HepG2 (cell line): ENCODE data around the gene ZNF77. TPM values are rescaled to one million over a fixed set of nuclear protein-coding genes. Genes with fewer than 3 reads are reported as not detected.

Experiments used
- DNMT1 ChIP-seq: sonication (generic); formaldehyde crosslinking; IDR thresholded peaks from 2 replicates; pipeline ENCODE4 v1.5.1; 2020; ENCODE audit warnings: mild to moderate bottlenecking, missing genetic modification reagents
- FOXO4 ChIP-seq: sonication (generic); formaldehyde crosslinking; conservative IDR thresholded peaks from 2 replicates; pipeline ENCODE4 v1.8.1; 2023; ENCODE audit warnings: missing genetic modification reagents
- HDAC2 ChIP-seq: sonication (generic); formaldehyde crosslinking; IDR thresholded peaks from 2 replicates; pipeline ENCODE4 v1.4.0; 2020; ENCODE audit warnings: missing genetic modification reagents
- HOXD1 ChIP-seq: sonication (generic); formaldehyde crosslinking; IDR thresholded peaks from 2 replicates; pipeline ENCODE4 v1.5.0; 2020; ENCODE audit warnings: missing genetic modification reagents
- JUN ChIP-seq: sonication (generic); formaldehyde crosslinking; IDR thresholded peaks from 2 replicates; pipeline ENCODE4 v1.4.0; 2020; ENCODE audit warnings: mild to moderate bottlenecking, missing genetic modification reagents
- KDM6A ChIP-seq: IDR thresholded peaks from 2 replicates; pipeline ENCODE4 v1.6.1; 2016; ENCODE audit warnings: low read depth
- KLF12 ChIP-seq: sonication (generic); formaldehyde crosslinking; IDR thresholded peaks from 2 replicates; pipeline ENCODE4 v1.4.0; 2020; ENCODE audit warnings: missing genetic modification reagents, borderline replicate concordance
- RNF2 ChIP-seq: fragments of 450-650 bp; conservative IDR thresholded peaks from 2 replicates; pipeline ENCODE4 v1.6.1; 2016; ENCODE audit warnings: low read depth
- SP5 ChIP-seq: IDR thresholded peaks from 2 replicates; pipeline ENCODE4 v1.6.1; 2016; ENCODE audit warnings: low read depth, borderline replicate concordance
- TBL1XR1 ChIP-seq: fragments of 150-350 bp; IDR thresholded peaks from 2 replicates; pipeline ENCODE4 v1.6.1; 2014; ENCODE audit warnings: borderline replicate concordance, low read length; ENCODE audit not compliant: partially characterized antibody
- TBP ChIP-seq: sonication (generic); formaldehyde crosslinking; IDR thresholded peaks from 2 replicates; pipeline ENCODE4 v1.5.0; 2020; ENCODE audit warnings: missing genetic modification reagents
- TCF7L2 ChIP-seq: IDR thresholded peaks from 2 replicates; pipeline ENCODE4 v1.6.1; 2011; ENCODE audit warnings: mild to moderate bottlenecking, low read depth, low read length, moderate library complexity
- TERF1 ChIP-seq: sonication (generic); formaldehyde crosslinking; IDR thresholded peaks from 2 replicates; pipeline ENCODE4 v1.8.0; 2022; ENCODE audit warnings: mild to moderate bottlenecking, missing genetic modification reagents, moderate library complexity
- ZBTB42 ChIP-seq: sonication (generic); formaldehyde crosslinking; IDR thresholded peaks from 2 replicates; pipeline ENCODE4 v1.5.0; 2020; ENCODE audit warnings: mild to moderate bottlenecking, missing genetic modification reagents
- ZFP82 ChIP-seq: sonication (generic); formaldehyde crosslinking; IDR thresholded peaks from 2 replicates; pipeline ENCODE4 v1.5.1; 2020; ENCODE audit warnings: mild to moderate bottlenecking, missing genetic modification reagents, borderline replicate concordance
- ZFYVE20 ChIP-seq: sonication (generic); formaldehyde crosslinking; IDR thresholded peaks from 2 replicates; pipeline ENCODE4 v1.8.0; 2023; ENCODE audit warnings: low read depth, mild to moderate bottlenecking, moderate library complexity, missing genetic modification reagents, borderline replicate concordance
- ZIK1 ChIP-seq: sonication (generic); formaldehyde crosslinking; IDR thresholded peaks from 2 replicates; pipeline ENCODE4 v1.5.0; 2020; ENCODE audit warnings: mild to moderate bottlenecking, low read depth, missing genetic modification reagents, borderline replicate concordance
- ZNF101 ChIP-seq: sonication (generic); formaldehyde crosslinking; IDR thresholded peaks from 2 replicates; pipeline ENCODE4 v1.4.0; 2020; ENCODE audit warnings: mild to moderate bottlenecking, low read depth, missing genetic modification reagents, borderline replicate concordance
- ZNF558 ChIP-seq: sonication (generic); formaldehyde crosslinking; IDR thresholded peaks from 2 replicates; pipeline ENCODE4 v1.9.0; 2022; ENCODE audit warnings: mild to moderate bottlenecking, missing genetic modification reagents, borderline replicate concordance
- ZNF597 ChIP-seq: sonication (generic); formaldehyde crosslinking; IDR thresholded peaks from 2 replicates; pipeline ENCODE4 v1.5.0; 2020; ENCODE audit warnings: missing genetic modification reagents
- ZNF775 ChIP-seq: sonication (generic); formaldehyde crosslinking; IDR thresholded peaks from 2 replicates; pipeline ENCODE4 v1.4.0; 2020; ENCODE audit warnings: missing genetic modification reagents, mild to moderate bottlenecking, moderate library complexity, borderline replicate concordance
- ZNF784 ChIP-seq: sonication (generic); formaldehyde crosslinking; IDR thresholded peaks from 2 replicates; pipeline ENCODE4 v1.5.1; 2020; ENCODE audit warnings: missing genetic modification reagents, mild to moderate bottlenecking, borderline replicate concordance
- ZSCAN9 ChIP-seq: IDR thresholded peaks from 2 replicates; pipeline ENCODE4 v1.6.1; 2016; ENCODE audit warnings: borderline replicate concordance
- polyA plus RNA-seq, 8 experiments: library from polyadenylated mRNA; depleted of rRNA in 3 of 8; stranded (reverse) in 7 of 8; unstranded in 1 of 8; fragments of >200 nt; fragmentation: Illumina TruSeq in 4 of 8; extraction: Trizol in 4 of 8; gene quantifications; 2 replicates each; pipeline versions ENCODE4 v1.2.1 to v1.2.3, GENCODE V29; 2011 to 2016; ENCODE audit warnings: low read depth in 4 of 8, missing spikeins in 1 of 8, mixed read lengths in 1 of 8; ENCODE audit not compliant: insufficient read depth in 1 of 8
- total RNA-seq, 5 experiments: library from RNA; depleted of rRNA; stranded (reverse); fragments of >200 nt; fragmentation: Illumina TruSeq; extraction: Trizol; gene quantifications; 2 replicates each; pipeline ENCODE4 v1.2.3, GENCODE V29; 2016; ENCODE audit warnings: low read depth in 1 of 5

ZNF77 gene
- total and polyA plus RNA-seq, 2 of the 13 experiments (the other 11 are each of a cell fraction or from before 2014, with no cell fraction given) = 7.1 to 11.5 TPM

- TF ChIP-seq RNF2 = no peak; the same call in 1 of the 2 replicates
- TF ChIP-seq ZFP82 (CRISPR knock-in tag) = no peak
- TF ChIP-seq HOXD1 (CRISPR knock-in tag) = 0 out of 2 replicates have a peak, but pooled peaks have one; percentile 40
- TF ChIP-seq TBP = no peak
- TF ChIP-seq ZNF775 (CRISPR knock-in tag) = no peak
- no peak; the same call in 1 of the 2 replicates for TF ChIP-seq ZBTB42 (CRISPR knock-in tag)
- peak; percentile 9 for TF ChIP-seq TBL1XR1
- TF ChIP-seq ZNF784 (CRISPR knock-in tag) = no peak
- no peak for TF ChIP-seq JUN (CRISPR knock-in tag)
- TF ChIP-seq ZSCAN9 (CRISPR knock-in tag) = peak; percentile 39; the same call in 1 of the 2 replicates
- TF ChIP-seq ZIK1 (CRISPR knock-in tag) = no peak
- no peak for TF ChIP-seq ZFYVE20 (CRISPR knock-in tag)
- TF ChIP-seq TCF7L2 = no peak
- no peak for TF ChIP-seq TERF1 (CRISPR knock-in tag)
- TF ChIP-seq ZNF558 (CRISPR knock-in tag) = no peak
- TF ChIP-seq ZNF597 (CRISPR knock-in tag) = no peak
- TF ChIP-seq SP5 = 0 out of 2 replicates have a peak, but pooled peaks have one; percentile 38
- TF ChIP-seq KDM6A (CRISPR knock-in tag) = no peak
- TF ChIP-seq FOXO4 (CRISPR knock-in tag) = no peak
- peak; percentile 43; the same call in 1 of the 2 replicates for TF ChIP-seq KLF12
- TF ChIP-seq ZNF101 (CRISPR knock-in tag) = no peak
- TF ChIP-seq HDAC2 (CRISPR knock-in tag) = no peak
- TF ChIP-seq DNMT1 (CRISPR knock-in tag) = no peak
Observed at GRCh38 chr19:2950286-2951124, 5.7 kb upstream of the ZNF77 start (continued).
